ENCODE results near the gene ATP6V1C2. TPM values are rescaled to one million over a fixed set of nuclear protein-coding genes. Genes with fewer than 3 reads are reported as not detected.

The ATP6V1C2 gene
- total and polyA plus RNA-seq, 9 of the 15 experiments (the other 6 are each of a cell fraction or from before 2014, with no cell fraction given) = 0.01 to 0.31 (median 0.10) TPM; not detected in 4

DNA sequence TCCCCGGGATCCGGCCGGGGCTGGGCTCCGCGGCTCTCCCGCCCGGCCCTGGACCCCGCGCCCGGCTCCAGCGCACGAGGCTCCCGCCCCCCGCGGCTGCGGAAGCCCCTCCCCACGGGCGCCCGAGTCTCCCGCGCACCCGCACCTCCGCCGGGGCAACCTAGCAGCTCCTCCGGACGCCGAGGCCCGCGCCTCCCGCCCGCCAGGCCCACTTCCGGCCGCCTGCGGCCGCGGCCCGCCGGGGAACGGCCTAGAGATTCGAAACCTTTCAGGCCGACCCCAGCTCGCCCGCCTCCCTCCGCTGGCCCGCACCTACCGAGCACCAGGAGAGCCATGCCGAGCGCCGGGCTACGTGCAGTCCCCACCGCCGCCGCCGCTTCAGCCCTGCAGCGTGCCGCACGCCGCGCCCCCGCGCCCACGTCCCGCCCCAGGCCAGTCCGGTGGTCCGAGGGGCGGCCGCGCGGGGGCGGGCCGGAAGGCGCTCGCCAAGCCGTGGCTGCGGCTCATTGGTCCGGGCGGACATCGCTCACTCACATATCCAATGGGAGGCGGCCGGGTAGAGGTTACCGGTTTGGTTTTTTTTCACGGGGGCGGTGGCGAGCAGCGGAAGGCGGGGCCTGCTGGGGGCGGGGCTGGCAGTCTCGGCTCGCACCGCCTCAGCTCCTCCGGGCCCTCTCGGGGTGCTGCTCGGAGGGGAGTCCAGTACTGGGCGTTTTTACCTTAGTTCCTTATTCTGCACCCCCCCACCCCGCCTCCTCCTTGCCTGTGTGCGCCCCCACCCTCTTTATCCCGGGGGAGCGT is 91.1 kb downstream of the ATP6V1C2 start, which contains the start of gene PDIA6 (continued):
- TF ChIP-seq, protein P1, sequence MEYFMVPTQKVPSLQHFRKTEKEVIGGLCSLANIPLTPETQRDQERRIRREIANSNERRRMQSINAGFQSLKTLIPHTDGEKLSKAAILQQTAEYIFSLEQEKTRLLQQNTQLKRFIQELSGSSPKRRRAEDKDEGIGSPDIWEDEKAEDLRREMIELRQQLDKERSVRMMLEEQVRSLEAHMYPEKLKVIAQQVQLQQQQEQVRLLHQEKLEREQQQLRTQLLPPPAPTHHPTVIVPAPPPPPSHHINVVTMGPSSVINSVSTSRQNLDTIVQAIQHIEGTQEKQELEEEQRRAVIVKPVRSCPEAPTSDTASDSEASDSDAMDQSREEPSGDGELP (CRISPR knock-in tag; IDR thresholded peaks at IDR 0.05; ENCODE audit: borderline replicate concordance) = peak; percentile 35; the same call in 1 of the 2 replicates
- TF ChIP-seq ZNF785 (CRISPR knock-in tag; IDR thresholded peaks at IDR 0.05) = no peak
- no peak for TF ChIP-seq GTF2B (IDR thresholded peaks at IDR 0.05; ENCODE audit: extremely low read depth, insufficient read length)
- TF ChIP-seq CEBPZ (IDR thresholded peaks at IDR 0.05; ENCODE audit: borderline replicate concordance, low read depth, low read length) = 0 out of 2 replicates have a peak, but pooled peaks have one; percentile 35
- peak; percentile 94 for TF ChIP-seq GABPA (tag; conservative IDR thresholded peaks at IDR 0.05; ENCODE audit: low read depth)
- TF ChIP-seq KLF1 (tag; IDR thresholded peaks at IDR 0.05) = 0 out of 2 replicates have a peak, but pooled peaks have one; percentile 28
- TF ChIP-seq E2F3 (CRISPR knock-in tag; IDR thresholded peaks at IDR 0.05) = peak; percentile 81
- TF ChIP-seq POLR2A (conservative IDR thresholded peaks at IDR 0.05) = peak; percentile 70; the same call in 1 of the 2 replicates
- peak; percentile 67 for TF ChIP-seq CREB1 (IDR thresholded peaks at IDR 0.05)
- no peak; the same call in 1 of the 2 replicates for TF ChIP-seq CREB1 (CRISPR knock-in tag; IDR thresholded peaks at IDR 0.05)
- TF ChIP-seq YY1 (IDR thresholded peaks at IDR 0.05; ENCODE audit: borderline replicate concordance in 1 of 3, control insufficient read depth in 1 of 3, extremely low read depth in 1 of 3, insufficient read depth in 3 of 3, insufficient read length in 1 of 3, insufficient replicate concordance in 2 of 3, low read depth in 1 of 3, low read length in 2 of 3) = peak in 2 of 3 experiments; percentile 29 to 64
- peak; percentile 95 for TF ChIP-seq MBD2 (IDR thresholded peaks at IDR 0.05; ENCODE audit: borderline replicate concordance, low read depth)
- TF ChIP-seq TRIM25 (IDR thresholded peaks at IDR 0.05; ENCODE audit: borderline replicate concordance) = no peak
- TF ChIP-seq RBBP5 (IDR thresholded peaks at IDR 0.05; ENCODE audit: borderline replicate concordance, insufficient read depth, low read length, poor library complexity, severe bottlenecking) = peak; percentile 86
- peak; percentile 80 for TF ChIP-seq EP400 (IDR thresholded peaks at IDR 0.05)

Data from K562 (cell line).